H1 (cell line): ENCODE measurements around the gene TMIGD1. TPM values are rescaled to one million over a fixed set of nuclear protein-coding genes. Genes with fewer than 3 reads are reported as not detected.

ENCODE experiments used
- CTCF ChIA-PET: fragments of 300-600 bp; sonication (Branson Sonifier 250); formaldehyde crosslinking; loops from one replicate; lab custom pipeline; 2021; ENCODE audit not compliant: partially characterized antibody; lab: Charles Lee
- POLR2A ChIA-PET: fragments of 300-600 bp; sonication (Branson Sonifier 250); formaldehyde crosslinking; loops from one replicate; lab custom pipeline; 2021; ENCODE audit warnings: inconsistent platforms; ENCODE audit not compliant: partially characterized antibody; lab: Charles Lee
- DNase-seq, 2 experiments: peaks; one replicate each; pipeline versions ENCODE4 v3.0.0 to v3.0.0-alpha.2; 2010 to 2022; ENCODE audit warnings: low spot score in 2 of 2, low read depth in 1 of 2, mixed read lengths in 1 of 2
- FAIRE-seq: peaks from 2 replicates; lab custom pipeline; 2011; peaks lifted over from hg19 to GRCh38; lab: Jason Lieb, UNC
- H2AFZ ChIP-seq: 2 replicates; pipeline ENCODE4 v1.8.1; 2012; ENCODE audit warnings: low read length, inconsistent platforms
- H2AK5ac ChIP-seq: 2 replicates; pipeline ENCODE4 v1.6.1; 2013; ENCODE audit warnings: low read depth, low read length
- H2BK120ac ChIP-seq: replicated peaks from 2 replicates; pipeline ENCODE3; 2013; ENCODE audit warnings: low read depth, low read length, inconsistent platforms
- H2BK12ac ChIP-seq: 2 replicates; pipeline ENCODE4 v1.6.1; 2013; ENCODE audit warnings: low read depth, low read length
- H2BK15ac ChIP-seq: 2 replicates; pipeline ENCODE4 v1.6.1; 2013; ENCODE audit warnings: low read length
- H2BK20ac ChIP-seq: 2 replicates; pipeline ENCODE4 v1.6.1; 2013; ENCODE audit warnings: low read length
- H2BK5ac ChIP-seq: 2 replicates; pipeline ENCODE4 v1.6.1; 2013; ENCODE audit warnings: low read depth, low read length
- H3K14ac ChIP-seq: 2 replicates; pipeline ENCODE4 v1.6.1; 2013; ENCODE audit warnings: inconsistent platforms; ENCODE audit not compliant: insufficient read length
- H3K18ac ChIP-seq: 2 replicates; pipeline ENCODE4 v1.6.1; 2013; ENCODE audit warnings: low read length; ENCODE audit errors: extremely low read depth
- H3K23ac ChIP-seq: 2 replicates; pipeline ENCODE4 v1.6.1; 2013; ENCODE audit warnings: inconsistent platforms; ENCODE audit not compliant: insufficient read length
- H3K23me2 ChIP-seq: 2 replicates; pipeline ENCODE4 v1.6.1; 2013; ENCODE audit warnings: low read depth, low read length
- H3K27ac ChIP-seq: 2 replicates; pipeline ENCODE4 v1.6.1; 2011; ENCODE audit warnings: low read depth, low read length, inconsistent platforms
- H3K27me3 ChIP-seq, 4 experiments: replicated peaks in 1 of 4; 1 replicate in 1 of 4; 2 replicates in 3 of 4; pipeline versions ENCODE4 v1.6.1 to v1.8.1; 2011 to 2013; ENCODE audit warnings: low read length in 3 of 4, mild to moderate bottlenecking in 3 of 4, inconsistent platforms in 2 of 4, mixed read lengths in 2 of 4, moderate library complexity in 1 of 4; ENCODE audit not compliant: control insufficient read depth in 3 of 4, insufficient read depth in 3 of 4; ENCODE audit errors: extremely low read depth in 1 of 4
- H3K36me3 ChIP-seq, 4 experiments: 2 replicates each; pipeline versions ENCODE4 v1.6.1 to v1.8.1; 2011 to 2013; ENCODE audit warnings: mild to moderate bottlenecking in 4 of 4, low read length in 3 of 4, moderate library complexity in 2 of 4, control low read depth in 1 of 4, inconsistent platforms in 1 of 4; ENCODE audit not compliant: insufficient read depth in 4 of 4, control insufficient read depth in 2 of 4
- H3K4ac ChIP-seq: replicated peaks from 2 replicates; pipeline ENCODE3; 2013; ENCODE audit warnings: low read length, low read depth, mixed read lengths, inconsistent platforms; ENCODE audit not compliant: insufficient read length
- H3K4me1 ChIP-seq, 4 experiments: replicated peaks in 1 of 4; 1 replicate in 1 of 4; 2 replicates in 3 of 4; pipeline versions ENCODE4 v1.6.1 to v1.8.1; 2011 to 2013; ENCODE audit warnings: low read length in 3 of 4, inconsistent platforms in 2 of 4, mixed read lengths in 1 of 4; ENCODE audit not compliant: insufficient read depth in 4 of 4, control insufficient read depth in 3 of 4
- H3K4me2 ChIP-seq, 2 experiments: 2 replicates each; pipeline versions ENCODE4 v1.6.1 to v1.8.1; 2011 to 2013; ENCODE audit warnings: low read depth in 2 of 2, low read length in 2 of 2, control low read depth in 1 of 2, inconsistent platforms in 1 of 2, mild to moderate bottlenecking in 1 of 2; ENCODE audit not compliant: insufficient read depth in 1 of 2
- H3K4me3 ChIP-seq, 4 experiments: fragments of 200-600, 300-600 bp in 1 of 4; sonication (generic), shearing (Covaris generic), sonication (Bioruptor Twin) in 1 of 4; 2 replicates each; pipeline versions ENCODE4 v1.5.1 to v1.8.1; 2011 to 2016; ENCODE audit warnings: low read length in 4 of 4, low read depth in 3 of 4, control low read depth in 2 of 4, inconsistent platforms in 2 of 4, mild to moderate bottlenecking in 2 of 4, mixed read lengths in 1 of 4, moderate library complexity in 1 of 4; ENCODE audit not compliant: insufficient read depth in 2 of 4; ENCODE audit errors: extremely low read depth in 1 of 4
- H3K56ac ChIP-seq: replicated peaks from 2 replicates; pipeline ENCODE3; 2013; ENCODE audit warnings: low read depth, mild to moderate bottlenecking, mixed read lengths, low read length, inconsistent platforms; ENCODE audit not compliant: insufficient read length
- H3K79me1 ChIP-seq: 2 replicates; pipeline ENCODE4 v1.6.1; 2013; ENCODE audit warnings: low read depth, low read length, control low read depth
- H3K79me2 ChIP-seq, 2 experiments: 2 replicates each; pipeline versions ENCODE4 v1.6.1 to v1.8.1; 2012 to 2013; ENCODE audit warnings: low read length in 2 of 2, mild to moderate bottlenecking in 2 of 2, inconsistent platforms in 1 of 2; ENCODE audit not compliant: insufficient read depth in 2 of 2, control insufficient read depth in 1 of 2
- H3K9ac ChIP-seq, 4 experiments: replicated peaks in 1 of 4; 1 replicate in 1 of 4; 2 replicates in 3 of 4; pipeline versions ENCODE4 v1.6.1 to v1.8.1; 2011 to 2013; ENCODE audit warnings: low read depth in 3 of 4, low read length in 3 of 4, control low read depth in 2 of 4, mild to moderate bottlenecking in 2 of 4, moderate library complexity in 2 of 4, inconsistent platforms in 1 of 4; ENCODE audit errors: extremely low read depth in 1 of 4
- H3K9me3 ChIP-seq, 2 experiments: 2 replicates each; pipeline versions ENCODE4 v1.6.1 to v1.8.1; 2012 to 2013; ENCODE audit warnings: mild to moderate bottlenecking in 2 of 2, moderate library complexity in 2 of 2, control low read depth in 1 of 2, inconsistent platforms in 1 of 2, low read depth in 1 of 2, low read length in 1 of 2, mixed read lengths in 1 of 2; ENCODE audit not compliant: insufficient read depth in 2 of 2
- H4K20me1 ChIP-seq, 2 experiments: replicated peaks in 1 of 2; 2 replicates each; pipeline versions ENCODE3 to v1.8.1; 2011 to 2013; ENCODE audit warnings: inconsistent platforms in 2 of 2, low read length in 2 of 2, mild to moderate bottlenecking in 1 of 2; ENCODE audit not compliant: insufficient read depth in 2 of 2, control insufficient read depth in 1 of 2
- H4K5ac ChIP-seq: 2 replicates; pipeline ENCODE4 v1.6.1; 2013; ENCODE audit warnings: low read length, low read depth, mixed read lengths, inconsistent platforms; ENCODE audit not compliant: insufficient read length
- H4K8ac ChIP-seq: 2 replicates; pipeline ENCODE4 v1.8.0; 2013; ENCODE audit warnings: mild to moderate bottlenecking, moderate library complexity, low read length, inconsistent platforms; ENCODE audit not compliant: insufficient read depth; ENCODE audit errors: extremely low read depth
- H4K91ac ChIP-seq: replicated peaks from 2 replicates; pipeline ENCODE3; 2013; ENCODE audit warnings: low read length, mixed read lengths, inconsistent platforms; ENCODE audit not compliant: insufficient read length
- CHD1 ChIP-seq: IDR thresholded peaks from 2 replicates; pipeline ENCODE4 v1.6.1; 2012; ENCODE audit warnings: low read depth, low read length, improper control_type of control experiment
- GABPA ChIP-seq: IDR thresholded peaks from 2 replicates; pipeline ENCODE4 v1.6.1; 2011; ENCODE audit warnings: mild to moderate bottlenecking, low read length, moderate library complexity, borderline replicate concordance; ENCODE audit not compliant: insufficient read depth
- WGBS, 2 experiments: shearing (Covaris generic) in 1 of 2; methylation state at CpG; one replicate each; pipeline versions ENCODE4 v1.1.6 to v1.1.7; 2013 to 2015; ENCODE audit warnings: low lambda C conversion rate in 2 of 2, mixed read lengths in 2 of 2, inconsistent platforms in 1 of 2, low coverage in 1 of 2, missing lambda C conversion rate in 1 of 2; ENCODE audit not compliant: insufficient replicate concordance in 2 of 2, insufficient coverage in 1 of 2, insufficient read length in 1 of 2; ENCODE audit errors: extremely low coverage in 1 of 2, missing lambda C conversion rate in 1 of 2; 5-methylcytosine and 5-hydroxymethylcytosine counted together
- polyA plus RNA-seq, 7 experiments: library from polyadenylated mRNA; depleted of rRNA in 3 of 7; stranded (reverse) in 5 of 7; unstranded in 2 of 7; fragments of >200 nt in 5 of 7; fragments of 200-250 nt in 2 of 7; gene quantifications; 1 replicate in 5 of 7; 2 replicates in 1 of 7; 4 replicates in 1 of 7; pipeline versions ENCODE4 v1.2.1 to v1.2.3, GENCODE V29; 2011 to 2013; ENCODE audit warnings: missing spikeins in 2 of 7, mixed read lengths in 2 of 7
- total RNA-seq: library from RNA; stranded (reverse); fragmentation: NEBNext Ultra II Directional; extraction: Animal tissue kit (Norgen Biotek cat#: 25700); gene quantifications from 2 replicates; pipeline ENCODE4 v1.2.1, GENCODE V29; 2021
- TF ChIP-seq, protein P1 (sequence below): IDR thresholded peaks from 2 replicates; pipeline ENCODE4 v1.6.1; 2012; ENCODE audit warnings: low read length, inconsistent platforms

TMIGD1 gene
- total and polyA plus RNA-seq, 2 of the 8 experiments (the other 6 are each of a cell fraction or from before 2014, with no cell fraction given): not detected

DNA sequence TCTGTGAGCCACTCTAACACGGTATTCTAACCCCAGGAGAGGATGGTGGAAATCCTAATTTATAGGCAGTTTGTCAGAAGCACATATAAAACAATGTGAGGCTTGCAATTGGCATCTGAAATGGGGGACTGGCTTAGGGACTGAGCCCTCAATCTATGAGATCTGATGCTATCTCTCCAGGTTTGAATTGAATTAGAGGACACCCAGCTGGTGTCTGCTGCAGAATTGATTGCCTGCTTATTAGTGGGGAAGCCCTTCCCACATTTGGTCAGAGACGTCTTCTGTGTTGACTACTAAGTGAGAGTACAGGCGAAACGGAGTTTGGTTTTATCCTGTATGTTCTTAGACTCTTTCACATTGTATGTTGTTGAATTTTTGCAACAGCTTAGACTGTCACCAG, 13.6 kb upstream of the TMIGD1 start:
- 69% methylated on average over 4 of the region's 4 CpGs; no CpG with 5 or more reads in 1 of the 2 experiments for WGBS, 2 experiments
- H4K91ac ChIP-seq: no peak overlapping the region

More for the DNA sequence above, 13.6 kb upstream of the TMIGD1 start:
- Histone ChIP-seq H3K27ac (no peak overlapping the region), H3K79me1 (no peaks in the 10 kb centered on the region), H3K4me2 (no peak overlapping the region), H3K9ac (no peak overlapping the region), H2BK12ac (no peak overlapping the region), H2BK120ac (no peak overlapping the region), H3K4ac (no peak overlapping the region), H3K23me2 (no peaks in the 10 kb centered on the region), H2BK5ac (no peak overlapping the region), H2BK15ac (no peak overlapping the region), H3K27me3 (no peaks in the 10 kb centered on the region), H3K4me3 (no peak overlapping the region), H3K36me3 (no peaks in the 10 kb centered on the region), H3K56ac (no peak overlapping the region), H3K79me2 (no peaks in the 10 kb centered on the region), H4K20me1 (no peaks in the 10 kb centered on the region), H4K8ac (no peak overlapping the region), H3K14ac (no peak overlapping the region), H3K9me3 (no peaks in the 10 kb centered on the region), H2BK20ac (no peak overlapping the region), H3K4me1 (no peaks in the 10 kb centered on the region), H3K23ac (no peak overlapping the region), H2AK5ac (no peak overlapping the region), H3K18ac (no peak overlapping the region), H4K5ac (no peak overlapping the region), H2AFZ (no peak overlapping the region)
- ChIA-PET POLR2A (interaction anchor here (1.4 kb wide), 1 partner anchor 11 kb away, joined by 3 read pairs; no protein-coding TSS in a partner anchor), CTCF (interaction anchor here (0.6 to 4.4 kb wide), 4 partner anchors 8 to 535 kb away, joined by 3 to 17 read pairs (median 4); no protein-coding TSS in a partner anchor)
- TF ChIP-seq GABPA (no peak), CHD1 (no peak)
- TF ChIP-seq, protein P1, sequence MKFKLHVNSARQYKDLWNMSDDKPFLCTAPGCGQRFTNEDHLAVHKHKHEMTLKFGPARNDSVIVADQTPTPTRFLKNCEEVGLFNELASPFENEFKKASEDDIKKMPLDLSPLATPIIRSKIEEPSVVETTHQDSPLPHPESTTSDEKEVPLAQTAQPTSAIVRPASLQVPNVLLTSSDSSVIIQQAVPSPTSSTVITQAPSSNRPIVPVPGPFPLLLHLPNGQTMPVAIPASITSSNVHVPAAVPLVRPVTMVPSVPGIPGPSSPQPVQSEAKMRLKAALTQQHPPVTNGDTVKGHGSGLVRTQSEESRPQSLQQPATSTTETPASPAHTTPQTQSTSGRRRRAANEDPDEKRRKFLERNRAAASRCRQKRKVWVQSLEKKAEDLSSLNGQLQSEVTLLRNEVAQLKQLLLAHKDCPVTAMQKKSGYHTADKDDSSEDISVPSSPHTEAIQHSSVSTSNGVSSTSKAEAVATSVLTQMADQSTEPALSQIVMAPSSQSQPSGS: no peak
- no peak for FAIRE-seq
- DNase-seq: no peak
